OCI-LY1 (cell line): ENCODE measurements around the gene SLC17A9.

ENCODE experiments used
- H2AFZ ChIP-seq: fragments of 200-600 bp; sonication (generic), shearing (Covaris generic); 2 replicates; pipeline ENCODE4 v1.6.0; 2014; ENCODE audit warnings: antibody characterized with exemption, mild to moderate bottlenecking, low read length
- H3F3A ChIP-seq: fragments of 200-600 bp; sonication (generic), shearing (Covaris generic); 2 replicates; pipeline ENCODE4 v1.6.0; 2014; ENCODE audit warnings: mild to moderate bottlenecking, antibody characterized with exemption, low read length, moderate library complexity; ENCODE audit not compliant: insufficient read depth
- H3K27ac ChIP-seq: fragments of 200-600 bp; sonication (generic); 2 replicates; pipeline ENCODE4 v1.5.1; 2014; ENCODE audit warnings: low read length, mixed run types, mild to moderate bottlenecking, low read depth; ENCODE audit not compliant: poor library complexity, severe bottlenecking
- H3K27me3 ChIP-seq: fragments of 200-600 bp; sonication (generic); 2 replicates; pipeline ENCODE4 v1.6.0; 2014; ENCODE audit warnings: antibody characterized with exemption, mild to moderate bottlenecking, low read length, moderate library complexity; ENCODE audit not compliant: insufficient read depth
- H3K36me3 ChIP-seq: fragments of 200-600 bp; sonication (generic); 2 replicates; pipeline ENCODE4 v1.6.1; 2014; ENCODE audit warnings: mild to moderate bottlenecking, antibody characterized with exemption, low read length, moderate library complexity, mixed read lengths; ENCODE audit not compliant: insufficient read depth
- H3K4me1 ChIP-seq: fragments of 200-600 bp; sonication (generic); 2 replicates; pipeline ENCODE4 v1.5.1; 2014; ENCODE audit warnings: mild to moderate bottlenecking, low read length, moderate library complexity; ENCODE audit not compliant: insufficient read depth, severe bottlenecking
- H3K4me2 ChIP-seq: fragments of 200-600 bp; sonication (generic), shearing (Covaris generic); 2 replicates; pipeline ENCODE4 v1.6.1; 2014; ENCODE audit warnings: low read length
- H3K4me3 ChIP-seq: fragments of 200-600 bp; sonication (generic); 2 replicates; pipeline ENCODE4 v1.5.1; 2014; ENCODE audit warnings: low read length, low read depth, mild to moderate bottlenecking, mixed read lengths; ENCODE audit not compliant: poor library complexity, severe bottlenecking
- H3K79me2 ChIP-seq: fragments of 200-600 bp; shearing (Covaris generic); 2 replicates; pipeline ENCODE4 v1.6.1; 2016; ENCODE audit warnings: mixed run types, low read length, mixed read lengths; ENCODE audit not compliant: insufficient read depth
- H3K9ac ChIP-seq: fragments of 200-600 bp; sonication (generic), shearing (Covaris generic); 2 replicates; pipeline ENCODE4 v1.6.1; 2014; ENCODE audit warnings: mild to moderate bottlenecking, low read length, mixed read lengths
- H3K9me2 ChIP-seq: fragments of 200-600 bp; sonication (generic), shearing (Covaris generic); 2 replicates; pipeline ENCODE4 v1.6.1; 2014; ENCODE audit warnings: low read depth, mild to moderate bottlenecking, low read length, mixed read lengths
- H3K9me3 ChIP-seq: fragments of 200-600 bp; shearing (Covaris generic); 2 replicates; pipeline ENCODE4 v1.6.1; 2014; ENCODE audit warnings: low read length, mixed read lengths
- H4K20me1 ChIP-seq: fragments of 200-600 bp; sonication (generic), shearing (Covaris generic); 2 replicates; pipeline ENCODE4 v1.6.0; 2016; ENCODE audit warnings: mild to moderate bottlenecking, low read length; ENCODE audit not compliant: insufficient read depth
- EZH2 ChIP-seq: fragments of 200-600 bp; sonication (generic), shearing (Covaris generic); IDR thresholded peaks from 2 replicates; pipeline ENCODE4 v1.8.0; 2017; ENCODE audit warnings: borderline replicate concordance, mixed run types, mild to moderate bottlenecking, antibody characterized with exemption, low read length, moderate library complexity, mixed read lengths
- TF ChIP-seq, protein P1 (sequence below): fragments of 200-600 bp; sonication (generic), shearing (Covaris generic); IDR thresholded peaks from 2 replicates; pipeline ENCODE4 v1.5.1; 2017; ENCODE audit warnings: mild to moderate bottlenecking, antibody characterized with exemption, low read length, moderate library complexity, mixed read lengths

SLC17A9 gene

DNA sequence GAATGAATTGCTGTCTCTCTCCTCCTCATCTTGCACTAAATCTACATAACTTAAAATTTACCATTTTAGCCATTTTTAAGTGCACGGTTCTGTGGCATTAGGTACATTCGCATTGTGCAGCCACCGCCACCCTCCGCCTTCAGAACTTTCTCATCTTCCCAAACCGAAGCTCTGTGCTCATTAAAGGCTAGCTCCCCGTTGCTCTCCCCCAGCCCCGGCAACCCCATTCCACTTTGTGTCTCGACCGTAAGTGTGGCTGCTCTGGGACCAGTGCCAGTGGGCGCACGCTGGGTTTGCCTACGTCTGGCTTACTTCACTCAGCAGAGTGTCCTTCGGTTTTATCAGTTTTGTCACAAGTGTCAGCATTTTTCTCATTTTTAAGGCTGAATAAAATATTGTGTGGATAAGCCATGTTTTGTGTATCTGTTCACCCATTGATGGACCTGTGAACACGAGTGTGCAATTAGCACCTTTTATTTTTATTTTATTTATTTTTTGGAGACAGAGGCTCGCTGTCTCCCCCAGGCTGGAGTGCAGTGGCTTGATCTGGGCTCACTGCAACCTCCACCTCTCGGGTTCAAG lies 16.8 kb downstream of the SLC17A9 start:
- H3F3A ChIP-seq, result no peaks in the 10 kb centered on the region
- H3K9me2 ChIP-seq, result no peaks in the 10 kb centered on the region
- no peak overlapping the region for H3K4me3 ChIP-seq
- H3K4me1 ChIP-seq, result no peaks in the 10 kb centered on the region
- H3K27me3 ChIP-seq, result 0 out of 2 replicates have a peak, but pooled peaks cover 13% of the 10 kb centered on the region
- H3K9me3 ChIP-seq, result no peaks in the 10 kb centered on the region
- TF ChIP-seq, protein P1, sequence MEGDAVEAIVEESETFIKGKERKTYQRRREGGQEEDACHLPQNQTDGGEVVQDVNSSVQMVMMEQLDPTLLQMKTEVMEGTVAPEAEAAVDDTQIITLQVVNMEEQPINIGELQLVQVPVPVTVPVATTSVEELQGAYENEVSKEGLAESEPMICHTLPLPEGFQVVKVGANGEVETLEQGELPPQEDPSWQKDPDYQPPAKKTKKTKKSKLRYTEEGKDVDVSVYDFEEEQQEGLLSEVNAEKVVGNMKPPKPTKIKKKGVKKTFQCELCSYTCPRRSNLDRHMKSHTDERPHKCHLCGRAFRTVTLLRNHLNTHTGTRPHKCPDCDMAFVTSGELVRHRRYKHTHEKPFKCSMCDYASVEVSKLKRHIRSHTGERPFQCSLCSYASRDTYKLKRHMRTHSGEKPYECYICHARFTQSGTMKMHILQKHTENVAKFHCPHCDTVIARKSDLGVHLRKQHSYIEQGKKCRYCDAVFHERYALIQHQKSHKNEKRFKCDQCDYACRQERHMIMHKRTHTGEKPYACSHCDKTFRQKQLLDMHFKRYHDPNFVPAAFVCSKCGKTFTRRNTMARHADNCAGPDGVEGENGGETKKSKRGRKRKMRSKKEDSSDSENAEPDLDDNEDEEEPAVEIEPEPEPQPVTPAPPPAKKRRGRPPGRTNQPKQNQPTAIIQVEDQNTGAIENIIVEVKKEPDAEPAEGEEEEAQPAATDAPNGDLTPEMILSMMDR, result no peak
- TF ChIP-seq EZH2, result no peak
- no peak overlapping the region for H3K4me2 ChIP-seq
- no peak overlapping the region for H3K27ac ChIP-seq
- H4K20me1 ChIP-seq, result no peaks in the 10 kb centered on the region
- H3K79me2 ChIP-seq, result no peaks in the 10 kb centered on the region
- no peak overlapping the region for H2AFZ ChIP-seq
- H3K36me3 ChIP-seq, result peaks cover 19% of the 10 kb centered on the region
- no peak overlapping the region for H3K9ac ChIP-seq

DNA sequence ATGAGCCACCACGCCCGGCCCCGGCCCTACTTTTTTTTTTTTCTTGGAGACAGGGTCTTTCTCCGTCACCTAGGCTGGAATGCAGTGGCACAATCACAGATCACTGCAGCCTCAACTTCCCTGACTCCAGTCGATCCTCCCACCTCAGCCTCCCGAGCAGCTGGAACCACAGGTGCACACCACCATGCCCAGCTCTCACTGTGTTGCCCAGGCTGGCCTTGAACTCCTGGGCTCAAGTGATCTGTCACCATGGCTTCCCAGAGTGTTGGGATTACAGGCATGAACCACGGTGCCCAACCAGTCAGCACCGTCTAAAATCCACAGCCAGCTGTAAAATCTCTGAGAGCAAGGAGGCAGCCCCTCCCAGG lies 17.4 kb downstream of the SLC17A9 start:
- no peaks in the 10 kb centered on the region for H3K9me2 ChIP-seq
- H3K9me3 ChIP-seq, result no peaks in the 10 kb centered on the region
- 0 out of 2 replicates have a peak, but pooled peaks cover 13% of the 10 kb centered on the region for H3K27me3 ChIP-seq
- H3K4me2 ChIP-seq, result no peak overlapping the region
- no peak overlapping the region for H3K4me3 ChIP-seq
- TF ChIP-seq EZH2, result no peak
- TF ChIP-seq, protein P1, result no peak
- H3K9ac ChIP-seq, result no peak overlapping the region
- no peaks in the 10 kb centered on the region for H3K79me2 ChIP-seq
- H2AFZ ChIP-seq, result no peak overlapping the region
- peaks cover 13% of the 10 kb centered on the region for H3K36me3 ChIP-seq
- H3K27ac ChIP-seq, result no peak overlapping the region
- H3K4me1 ChIP-seq, result no peaks in the 10 kb centered on the region
- no peaks in the 10 kb centered on the region for H4K20me1 ChIP-seq
- no peaks in the 10 kb centered on the region for H3F3A ChIP-seq

DNA sequence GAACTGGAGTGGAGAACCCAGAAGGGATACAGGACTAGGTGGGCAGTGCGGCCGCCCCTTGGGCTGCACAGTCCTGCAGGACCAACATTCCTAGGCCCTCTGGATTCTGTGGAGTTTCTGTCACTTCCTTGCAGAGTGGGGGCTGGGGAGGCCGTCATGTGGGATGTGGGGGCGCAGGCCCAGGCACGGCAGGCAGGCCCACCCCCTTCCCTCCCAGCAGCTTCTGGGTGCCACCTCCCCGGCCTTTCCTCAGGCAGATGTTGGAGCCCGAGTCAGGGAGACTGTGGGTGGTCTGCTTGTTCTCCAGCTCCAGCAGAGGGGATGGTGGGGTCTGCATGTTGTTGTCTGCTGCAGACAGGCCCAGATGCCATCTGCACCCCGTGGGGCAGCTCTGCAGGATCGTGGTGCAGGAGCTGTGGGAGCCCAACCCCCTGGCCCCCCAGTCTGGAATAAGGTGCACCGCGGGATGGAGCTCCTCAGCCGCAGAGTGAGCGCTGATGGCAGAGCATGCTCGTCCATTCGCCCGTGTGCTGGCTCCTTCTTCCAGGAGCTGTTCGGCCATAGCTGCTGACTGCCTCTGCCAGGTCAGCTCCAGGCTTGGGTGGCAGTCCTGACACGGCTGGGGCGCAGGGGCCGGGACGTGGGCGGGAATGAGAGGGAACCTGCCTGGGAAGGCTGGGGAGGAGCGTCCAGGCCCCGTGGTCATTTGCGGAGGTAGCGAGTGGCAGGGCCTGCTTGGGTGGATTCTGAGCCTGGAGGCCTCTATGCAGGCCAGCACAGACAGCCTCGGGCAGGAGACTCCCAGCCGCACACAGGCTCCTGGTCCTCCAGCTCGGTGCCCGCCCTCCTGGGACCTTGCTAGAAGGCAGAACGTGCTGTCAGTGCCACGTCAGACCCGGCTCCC lies 18.1 kb downstream of the SLC17A9 start:
- no peak overlapping the region for H3K4me2 ChIP-seq
- no peaks in the 10 kb centered on the region for H3K79me2 ChIP-seq
- H3K9me3 ChIP-seq, result no peaks in the 10 kb centered on the region
- H3K36me3 ChIP-seq, result peaks cover 8% of the 10 kb centered on the region
- TF ChIP-seq, protein P1, result no peak
- no peak for TF ChIP-seq EZH2
- no peak overlapping the region for H3K27ac ChIP-seq
- H2AFZ ChIP-seq, result no peak overlapping the region
- no peaks in the 10 kb centered on the region for H3F3A ChIP-seq
- no peak overlapping the region for H3K4me3 ChIP-seq
- no peaks in the 10 kb centered on the region for H3K4me1 ChIP-seq
- no peak overlapping the region for H3K9ac ChIP-seq
- H4K20me1 ChIP-seq, result no peaks in the 10 kb centered on the region
- no peaks in the 10 kb centered on the region for H3K9me2 ChIP-seq
- H3K27me3 ChIP-seq, result 0 out of 2 replicates have a peak, but pooled peaks cover 13% of the 10 kb centered on the region
